CD4-positive, alpha-beta T cell (primary cell): Measurements from ENCODE around the gene NOS3. TPM values are rescaled to one million over a fixed set of nuclear protein-coding genes. Genes with fewer than 3 reads are reported as not detected.

Experiments
- ATAC-seq: fragments of 200-7000 bp; cut with Tn5 transposase; one replicate; pipeline ENCODE4 v1.10.0; 2022; ENCODE audit warnings: mild to moderate bottlenecking; ENCODE audit not compliant: poor library complexity
- CTCF ChIA-PET: fragments of 350-600 bp; sonication (Branson Sonifier 250); formaldehyde crosslinking; loops from one replicate; lab custom pipeline; 2021; ENCODE audit warnings: antibody characterized with exemption, inconsistent platforms; lab: Charles Lee
- POLR2A ChIA-PET: fragments of 350-600 bp; sonication (Branson Sonifier 250); formaldehyde crosslinking; loops from one replicate; lab custom pipeline; 2021; ENCODE audit warnings: antibody characterized with exemption, inconsistent platforms; lab: Charles Lee
- DNase-seq, 14 experiments: peaks; one replicate each; pipeline ENCODE4 v3.0.0-alpha.2; 2013 to 2020; ENCODE audit warnings: mixed read lengths in 2 of 14
- H3K27ac ChIP-seq, 2 donors: one replicate each; pipeline versions ENCODE4 v1.5.1 to v1.7.0; 2013; ENCODE audit warnings: low read length in 2 of 2, low read depth in 1 of 2, mild to moderate bottlenecking in 1 of 2
- H3K27me3 ChIP-seq, 2 experiments: 1 replicate in 1 of 2; 2 replicates in 1 of 2; pipeline versions ENCODE4 v1.6.1 to v1.7.0; 2013; ENCODE audit warnings: low read length in 2 of 2, control low read depth in 1 of 2, mild to moderate bottlenecking in 1 of 2, moderate library complexity in 1 of 2; ENCODE audit not compliant: insufficient read depth in 2 of 2, control insufficient read depth in 1 of 2
- H3K36me3 ChIP-seq: one replicate; pipeline ENCODE4 v1.6.1; 2013; ENCODE audit warnings: low read length, control low read depth; ENCODE audit not compliant: insufficient read depth
- H3K4me1 ChIP-seq: one replicate; pipeline ENCODE4 v1.6.1; 2013; ENCODE audit warnings: low read length, control low read depth; ENCODE audit not compliant: insufficient read depth
- H3K4me3 ChIP-seq: one replicate; pipeline ENCODE4 v1.5.1; 2013; ENCODE audit warnings: mild to moderate bottlenecking, low read length, moderate library complexity
- H3K9me3 ChIP-seq, 2 experiments: 1 replicate in 1 of 2; 2 replicates in 1 of 2; pipeline versions ENCODE4 v1.6.1 to v1.7.0; 2013; ENCODE audit warnings: low read length in 2 of 2, mild to moderate bottlenecking in 2 of 2, control low read depth in 1 of 2, moderate library complexity in 1 of 2; ENCODE audit not compliant: control insufficient read depth in 1 of 2, insufficient read depth in 1 of 2
- H3K27ac Mint-ChIP-seq: one replicate; pipeline ENCODE4 v1.8.0; 2020; ENCODE audit warnings: mixed read lengths
- H3K27me3 Mint-ChIP-seq: one replicate; pipeline ENCODE4 v1.8.0; 2021; ENCODE audit warnings: mixed read lengths
- H3K36me3 Mint-ChIP-seq: one replicate; pipeline ENCODE4 v1.8.0; 2021; ENCODE audit warnings: low read depth, mixed read lengths
- H3K4me1 Mint-ChIP-seq: one replicate; pipeline ENCODE4 v1.8.0; 2021; ENCODE audit warnings: low read depth, mixed read lengths
- H3K4me3 Mint-ChIP-seq: one replicate; pipeline ENCODE4 v1.8.0; 2020; ENCODE audit warnings: mild to moderate bottlenecking, mixed read lengths
- H3K9me3 Mint-ChIP-seq: one replicate; pipeline ENCODE4 v1.8.0; 2020; ENCODE audit warnings: mixed read lengths
- CTCF ChIP-seq: fragments of 200-600 bp; IDR thresholded peaks from one replicate; pipeline ENCODE4 v1.8.0; 2022; ENCODE audit warnings: antibody characterized with exemption, mild to moderate bottlenecking
- intact Hi-C, 2 experiments: fragments of 100-400 bp; cut with DNase I in 1 of 2; cut with micrococcal nuclease in 1 of 2; formaldehyde crosslinking; loops; one replicate each; pipeline versions ENCODE4 v1.15.1 to v1.9.0; 2023 to 2025; cut with DNase I, micrococcal nuclease
- total RNA-seq, 174 experiments: library from RNA in 2 of 174; stranded (reverse) in 2 of 174; gene quantifications; one replicate each; pipeline ENCODE4 v1.2.3 and lab custom pipeline; 2021 to 2026

NOS3 gene
- total RNA-seq, 2 experiments from 2014 or later = 3.9 to 7.1 TPM

DNA sequence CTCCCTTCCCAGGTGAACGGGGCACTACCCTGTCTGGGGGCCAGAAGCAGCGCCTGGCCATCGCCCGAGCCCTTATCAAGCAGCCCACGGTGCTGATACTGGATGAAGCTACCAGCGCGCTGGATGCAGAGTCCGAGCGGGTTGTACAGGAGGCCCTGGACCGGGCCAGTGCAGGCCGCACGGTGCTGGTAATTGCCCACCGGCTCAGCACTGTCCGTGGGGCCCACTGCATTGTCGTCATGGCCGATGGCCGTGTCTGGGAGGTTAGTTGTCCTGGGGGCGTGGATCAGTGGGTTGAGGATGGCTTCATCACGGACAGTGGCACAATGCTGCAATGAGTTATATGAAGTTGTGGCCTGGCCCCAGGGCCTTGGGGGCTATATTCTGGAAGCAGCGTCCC, 53.1 kb downstream of the NOS3 start:
- Histone ChIP-seq H3K9me3 (no peaks in the 10 kb centered on the region), H3K27me3 (no peaks in the 10 kb centered on the region), H3K4me1 (peaks cover 8% of the 10 kb centered on the region), H3K27ac (no peak overlapping the region), H3K36me3 (peaks cover 18% of the 10 kb centered on the region), H3K4me3 (no peak overlapping the region)
- DNase-seq = no peak
- POLR2A ChIA-PET = no interaction called here
- Mint-ChIP-seq H3K27ac (no peak overlapping the region), H3K36me3 (peaks cover 20% of the 10 kb centered on the region), H3K9me3 (no peaks in the 10 kb centered on the region), H3K4me1 (no peaks in the 10 kb centered on the region), H3K4me3 (no peak overlapping the region), H3K27me3 (no peaks in the 10 kb centered on the region)
- intact Hi-C loops = no loop called here
- no peak for TF ChIP-seq CTCF
- ATAC-seq = no peak
- CTCF ChIA-PET = no interaction called here

GRCh38 chr7:151045262-151045661, 54.4 kb downstream of the NOS3 start:
- no peaks in the 10 kb centered on the region for H3K27me3 ChIP-seq
- ATAC-seq (no peak), DNase-seq (no peak)
- H3K4me1 Mint-ChIP-seq = no peaks in the 10 kb centered on the region
- H3K27me3 Mint-ChIP-seq = no peaks in the 10 kb centered on the region
- peaks cover 18% of the 10 kb centered on the region for H3K36me3 ChIP-seq
- intact Hi-C loops = no loop called here
- ChIA-PET POLR2A (no interaction called here), CTCF (no interaction called here)
- H3K4me1 ChIP-seq = no peaks in the 10 kb centered on the region
- no peak overlapping the region for H3K27ac Mint-ChIP-seq
- H3K9me3 Mint-ChIP-seq = no peaks in the 10 kb centered on the region
- H3K9me3 ChIP-seq = no peaks in the 10 kb centered on the region
- H3K4me3 ChIP-seq = no peak overlapping the region
- peaks cover 20% of the 10 kb centered on the region for H3K36me3 Mint-ChIP-seq
- no peak overlapping the region for H3K4me3 Mint-ChIP-seq
- TF ChIP-seq CTCF = no peak
- no peak overlapping the region for H3K27ac ChIP-seq

- no peaks in the 10 kb centered on the region for H3K4me1 Mint-ChIP-seq
- no peak overlapping the region for H3K4me3 Mint-ChIP-seq
- Histone ChIP-seq H3K4me3 (no peak overlapping the region), H3K9me3 (no peaks in the 10 kb centered on the region), H3K36me3 (peaks cover 18% of the 10 kb centered on the region), H3K27me3 (no peaks in the 10 kb centered on the region), H3K27ac (no peak overlapping the region), H3K4me1 (peaks cover 4% of the 10 kb centered on the region)
- no peak for TF ChIP-seq CTCF
- no peak for DNase-seq
- peaks cover 20% of the 10 kb centered on the region for H3K36me3 Mint-ChIP-seq
- no peak overlapping the region for H3K27ac Mint-ChIP-seq
- no peaks in the 10 kb centered on the region for H3K9me3 Mint-ChIP-seq
- intact Hi-C loops = no loop called here
- no peaks in the 10 kb centered on the region for H3K27me3 Mint-ChIP-seq
- ChIA-PET CTCF (no interaction called here), POLR2A (no interaction called here)
- ATAC-seq = no peak
Observed at GRCh38 chr7:151045967-151046366, 55.1 kb downstream of the NOS3 start.
